HepG2 (cell line): ENCODE data around the gene TM4SF20. TPM values are rescaled to one million over a fixed set of nuclear protein-coding genes. Genes with fewer than 3 reads are reported as not detected.

ENCODE experiments used
- DMAP1 ChIP-seq: IDR thresholded peaks from 2 replicates; pipeline ENCODE4 v1.6.1; 2016
- JUNB ChIP-seq: sonication (generic); formaldehyde crosslinking; IDR thresholded peaks from 2 replicates; pipeline ENCODE4 v1.8.0; 2022; ENCODE audit warnings: missing genetic modification reagents, mild to moderate bottlenecking, borderline replicate concordance
- KDM4B ChIP-seq: sonication (generic); formaldehyde crosslinking; IDR thresholded peaks from 2 replicates; pipeline ENCODE4 v1.4.0; 2020; ENCODE audit warnings: missing genetic modification reagents
- NFYB ChIP-seq: sonication (generic); formaldehyde crosslinking; IDR thresholded peaks from 2 replicates; pipeline ENCODE4 v1.4.0; 2020; ENCODE audit warnings: missing genetic modification reagents
- PHF21A ChIP-seq: sonication (generic); formaldehyde crosslinking; IDR thresholded peaks from 2 replicates; pipeline ENCODE4 v1.5.0; 2020; ENCODE audit warnings: mild to moderate bottlenecking, missing genetic modification reagents
- PRPF4 ChIP-seq: fragments of 200-400 bp; formaldehyde crosslinking; IDR thresholded peaks from 2 replicates; pipeline ENCODE4 v1.6.1; 2016; ENCODE audit warnings: low read length, low read depth; ENCODE audit not compliant: poor library complexity, severe bottlenecking
- ZNF337 ChIP-seq: sonication (generic); formaldehyde crosslinking; IDR thresholded peaks from 2 replicates; pipeline ENCODE4 v1.5.1; 2020; ENCODE audit warnings: missing genetic modification reagents, low read depth, mild to moderate bottlenecking, borderline replicate concordance
- ZNF572 ChIP-seq: sonication (generic); formaldehyde crosslinking; IDR thresholded peaks from 2 replicates; pipeline ENCODE4 v1.5.1; 2020; ENCODE audit warnings: mild to moderate bottlenecking, missing genetic modification reagents
- ZNF713 ChIP-seq: sonication (generic); formaldehyde crosslinking; IDR thresholded peaks from 2 replicates; pipeline ENCODE4 v1.4.0; 2020; ENCODE audit warnings: mild to moderate bottlenecking, missing genetic modification reagents
- ZNF816 ChIP-seq: sonication (generic); formaldehyde crosslinking; IDR thresholded peaks from 2 replicates; pipeline ENCODE4 v1.8.0; 2022; ENCODE audit warnings: missing genetic modification reagents, mild to moderate bottlenecking, borderline replicate concordance
- polyA plus RNA-seq, 8 experiments: library from polyadenylated mRNA; depleted of rRNA in 3 of 8; stranded (reverse) in 7 of 8; unstranded in 1 of 8; fragments of >200 nt; fragmentation: Illumina TruSeq in 4 of 8; extraction: Trizol in 4 of 8; gene quantifications; 2 replicates each; pipeline versions ENCODE4 v1.2.1 to v1.2.3, GENCODE V29; 2011 to 2016; ENCODE audit warnings: low read depth in 4 of 8, missing spikeins in 1 of 8, mixed read lengths in 1 of 8; ENCODE audit not compliant: insufficient read depth in 1 of 8
- total RNA-seq, 5 experiments: library from RNA; depleted of rRNA; stranded (reverse); fragments of >200 nt; fragmentation: Illumina TruSeq; extraction: Trizol; gene quantifications; 2 replicates each; pipeline ENCODE4 v1.2.3, GENCODE V29; 2016; ENCODE audit warnings: low read depth in 1 of 5
- TF ChIP-seq, protein P1 (sequence below): sonication (generic); formaldehyde crosslinking; IDR thresholded peaks from 2 replicates; pipeline ENCODE4 v1.4.0; 2020; ENCODE audit warnings: missing genetic modification reagents
- TF ChIP-seq, protein P2 (sequence below): IDR thresholded peaks from 2 replicates; pipeline ENCODE4 v1.6.1; 2012; ENCODE audit warnings: low read length, improper control_type of control experiment
- TF ChIP-seq, protein P3 (sequence below): sonication (generic); formaldehyde crosslinking; IDR thresholded peaks from 2 replicates; pipeline ENCODE4 v1.8.1; 2023; ENCODE audit warnings: mild to moderate bottlenecking, missing genetic modification reagents
- TF ChIP-seq, protein P4 (sequence below): sonication (generic); formaldehyde crosslinking; IDR thresholded peaks from 2 replicates; pipeline ENCODE4 v1.5.0; 2020; ENCODE audit warnings: mild to moderate bottlenecking, missing genetic modification reagents, borderline replicate concordance
- TF ChIP-seq, protein P5 (sequence below): IDR thresholded peaks from 2 replicates; pipeline ENCODE4 v1.6.1; 2016; ENCODE audit warnings: control low read depth

Gene TM4SF20
- total and polyA plus RNA-seq, 2 of the 13 experiments (the other 11 are each of a cell fraction or from before 2014, with no cell fraction given): not detected

DNA sequence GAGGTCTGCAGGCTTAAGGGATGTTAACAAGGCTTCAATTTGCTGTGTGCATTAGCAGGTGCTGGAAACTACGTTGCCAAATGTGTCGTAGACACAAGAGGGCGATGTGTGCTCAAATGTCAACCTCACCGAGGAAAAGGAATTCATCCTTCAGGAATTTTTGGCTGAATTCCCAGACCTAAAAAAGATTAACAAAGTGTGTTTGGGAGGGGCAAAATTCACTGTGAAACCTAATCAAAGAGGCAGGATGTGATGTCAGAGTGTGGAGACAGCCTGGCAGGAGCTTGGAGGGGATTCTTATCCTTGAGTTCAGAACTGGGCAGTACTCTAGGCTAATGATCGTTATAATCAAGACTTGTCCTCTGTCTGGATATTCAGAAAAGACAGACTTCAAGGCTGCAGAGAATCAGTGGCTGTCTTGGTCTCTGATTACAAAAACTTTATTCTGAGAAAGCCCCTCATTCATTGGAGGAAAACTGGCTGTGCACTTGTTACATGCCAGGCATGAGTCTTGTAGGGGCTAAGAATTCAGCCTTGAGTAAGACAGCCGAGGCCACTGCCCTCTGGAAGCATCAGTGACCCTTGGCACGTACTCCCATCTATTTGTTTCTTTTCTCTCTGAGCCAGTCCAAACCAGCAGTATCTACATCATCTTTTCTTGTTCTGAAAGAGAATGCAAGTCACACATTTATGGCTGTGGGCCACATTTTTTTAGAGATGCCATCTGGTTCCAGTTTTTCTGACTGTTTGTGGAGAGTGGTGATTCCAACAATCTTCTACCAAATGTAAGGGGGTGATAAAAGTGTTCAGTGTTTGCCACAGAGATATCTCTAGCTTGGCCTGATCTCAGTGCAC lies 27.3 kb upstream of the TM4SF20 start (continued):
- TF ChIP-seq, protein P1, sequence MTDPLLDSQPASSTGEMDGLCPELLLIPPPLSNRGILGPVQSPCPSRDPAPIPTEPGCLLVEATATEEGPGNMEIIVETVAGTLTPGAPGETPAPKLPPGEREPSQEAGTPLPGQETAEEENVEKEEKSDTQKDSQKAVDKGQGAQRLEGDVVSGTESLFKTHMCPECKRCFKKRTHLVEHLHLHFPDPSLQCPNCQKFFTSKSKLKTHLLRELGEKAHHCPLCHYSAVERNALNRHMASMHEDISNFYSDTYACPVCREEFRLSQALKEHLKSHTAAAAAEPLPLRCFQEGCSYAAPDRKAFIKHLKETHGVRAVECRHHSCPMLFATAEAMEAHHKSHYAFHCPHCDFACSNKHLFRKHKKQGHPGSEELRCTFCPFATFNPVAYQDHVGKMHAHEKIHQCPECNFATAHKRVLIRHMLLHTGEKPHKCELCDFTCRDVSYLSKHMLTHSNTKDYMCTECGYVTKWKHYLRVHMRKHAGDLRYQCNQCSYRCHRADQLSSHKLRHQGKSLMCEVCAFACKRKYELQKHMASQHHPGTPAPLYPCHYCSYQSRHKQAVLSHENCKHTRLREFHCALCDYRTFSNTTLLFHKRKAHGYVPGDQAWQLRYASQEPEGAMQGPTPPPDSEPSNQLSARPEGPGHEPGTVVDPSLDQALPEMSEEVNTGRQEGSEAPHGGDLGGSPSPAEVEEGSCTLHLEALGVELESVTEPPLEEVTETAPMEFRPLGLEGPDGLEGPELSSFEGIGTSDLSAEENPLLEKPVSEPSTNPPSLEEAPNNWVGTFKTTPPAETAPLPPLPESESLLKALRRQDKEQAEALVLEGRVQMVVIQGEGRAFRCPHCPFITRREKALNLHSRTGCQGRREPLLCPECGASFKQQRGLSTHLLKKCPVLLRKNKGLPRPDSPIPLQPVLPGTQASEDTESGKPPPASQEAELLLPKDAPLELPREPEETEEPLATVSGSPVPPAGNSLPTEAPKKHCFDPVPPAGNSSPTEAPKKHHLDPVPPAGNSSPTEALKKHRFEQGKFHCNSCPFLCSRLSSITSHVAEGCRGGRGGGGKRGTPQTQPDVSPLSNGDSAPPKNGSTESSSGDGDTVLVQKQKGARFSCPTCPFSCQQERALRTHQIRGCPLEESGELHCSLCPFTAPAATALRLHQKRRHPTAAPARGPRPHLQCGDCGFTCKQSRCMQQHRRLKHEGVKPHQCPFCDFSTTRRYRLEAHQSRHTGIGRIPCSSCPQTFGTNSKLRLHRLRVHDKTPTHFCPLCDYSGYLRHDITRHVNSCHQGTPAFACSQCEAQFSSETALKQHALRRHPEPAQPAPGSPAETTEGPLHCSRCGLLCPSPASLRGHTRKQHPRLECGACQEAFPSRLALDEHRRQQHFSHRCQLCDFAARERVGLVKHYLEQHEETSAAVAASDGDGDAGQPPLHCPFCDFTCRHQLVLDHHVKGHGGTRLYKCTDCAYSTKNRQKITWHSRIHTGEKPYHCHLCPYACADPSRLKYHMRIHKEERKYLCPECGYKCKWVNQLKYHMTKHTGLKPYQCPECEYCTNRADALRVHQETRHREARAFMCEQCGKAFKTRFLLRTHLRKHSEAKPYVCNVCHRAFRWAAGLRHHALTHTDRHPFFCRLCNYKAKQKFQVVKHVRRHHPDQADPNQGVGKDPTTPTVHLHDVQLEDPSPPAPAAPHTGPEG: no peak
- TF ChIP-seq, protein P2, sequence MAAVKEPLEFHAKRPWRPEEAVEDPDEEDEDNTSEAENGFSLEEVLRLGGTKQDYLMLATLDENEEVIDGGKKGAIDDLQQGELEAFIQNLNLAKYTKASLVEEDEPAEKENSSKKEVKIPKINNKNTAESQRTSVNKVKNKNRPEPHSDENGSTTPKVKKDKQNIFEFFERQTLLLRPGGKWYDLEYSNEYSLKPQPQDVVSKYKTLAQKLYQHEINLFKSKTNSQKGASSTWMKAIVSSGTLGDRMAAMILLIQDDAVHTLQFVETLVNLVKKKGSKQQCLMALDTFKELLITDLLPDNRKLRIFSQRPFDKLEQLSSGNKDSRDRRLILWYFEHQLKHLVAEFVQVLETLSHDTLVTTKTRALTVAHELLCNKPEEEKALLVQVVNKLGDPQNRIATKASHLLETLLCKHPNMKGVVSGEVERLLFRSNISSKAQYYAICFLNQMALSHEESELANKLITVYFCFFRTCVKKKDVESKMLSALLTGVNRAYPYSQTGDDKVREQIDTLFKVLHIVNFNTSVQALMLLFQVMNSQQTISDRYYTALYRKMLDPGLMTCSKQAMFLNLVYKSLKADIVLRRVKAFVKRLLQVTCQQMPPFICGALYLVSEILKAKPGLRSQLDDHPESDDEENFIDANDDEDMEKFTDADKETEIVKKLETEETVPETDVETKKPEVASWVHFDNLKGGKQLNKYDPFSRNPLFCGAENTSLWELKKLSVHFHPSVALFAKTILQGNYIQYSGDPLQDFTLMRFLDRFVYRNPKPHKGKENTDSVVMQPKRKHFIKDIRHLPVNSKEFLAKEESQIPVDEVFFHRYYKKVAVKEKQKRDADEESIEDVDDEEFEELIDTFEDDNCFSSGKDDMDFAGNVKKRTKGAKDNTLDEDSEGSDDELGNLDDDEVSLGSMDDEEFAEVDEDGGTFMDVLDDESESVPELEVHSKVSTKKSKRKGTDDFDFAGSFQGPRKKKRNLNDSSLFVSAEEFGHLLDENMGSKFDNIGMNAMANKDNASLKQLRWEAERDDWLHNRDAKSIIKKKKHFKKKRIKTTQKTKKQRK: no peak
- TF ChIP-seq ZNF337 (CRISPR knock-in tag) (no peak), ZNF572 (CRISPR knock-in tag) (no peak), KDM4B (CRISPR knock-in tag) (peak; percentile 81; the same call in 1 of the 2 replicates), PHF21A (CRISPR knock-in tag) (peak; percentile 68; the same call in 1 of the 2 replicates), JUNB (CRISPR knock-in tag) (no peak), DMAP1 (CRISPR knock-in tag) (peak; percentile 64), ZNF713 (no peak), ZNF816 (no peak; the same call in 1 of the 2 replicates), PRPF4 (no peak), NFYB (CRISPR knock-in tag) (no peak)
- TF ChIP-seq, protein P3, sequence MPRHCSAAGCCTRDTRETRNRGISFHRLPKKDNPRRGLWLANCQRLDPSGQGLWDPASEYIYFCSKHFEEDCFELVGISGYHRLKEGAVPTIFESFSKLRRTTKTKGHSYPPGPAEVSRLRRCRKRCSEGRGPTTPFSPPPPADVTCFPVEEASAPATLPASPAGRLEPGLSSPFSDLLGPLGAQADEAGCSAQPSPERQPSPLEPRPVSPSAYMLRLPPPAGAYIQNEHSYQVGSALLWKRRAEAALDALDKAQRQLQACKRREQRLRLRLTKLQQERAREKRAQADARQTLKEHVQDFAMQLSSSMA (CRISPR knock-in tag): 0 out of 2 replicates have a peak, but pooled peaks have one; percentile 43
- TF ChIP-seq, protein P4, sequence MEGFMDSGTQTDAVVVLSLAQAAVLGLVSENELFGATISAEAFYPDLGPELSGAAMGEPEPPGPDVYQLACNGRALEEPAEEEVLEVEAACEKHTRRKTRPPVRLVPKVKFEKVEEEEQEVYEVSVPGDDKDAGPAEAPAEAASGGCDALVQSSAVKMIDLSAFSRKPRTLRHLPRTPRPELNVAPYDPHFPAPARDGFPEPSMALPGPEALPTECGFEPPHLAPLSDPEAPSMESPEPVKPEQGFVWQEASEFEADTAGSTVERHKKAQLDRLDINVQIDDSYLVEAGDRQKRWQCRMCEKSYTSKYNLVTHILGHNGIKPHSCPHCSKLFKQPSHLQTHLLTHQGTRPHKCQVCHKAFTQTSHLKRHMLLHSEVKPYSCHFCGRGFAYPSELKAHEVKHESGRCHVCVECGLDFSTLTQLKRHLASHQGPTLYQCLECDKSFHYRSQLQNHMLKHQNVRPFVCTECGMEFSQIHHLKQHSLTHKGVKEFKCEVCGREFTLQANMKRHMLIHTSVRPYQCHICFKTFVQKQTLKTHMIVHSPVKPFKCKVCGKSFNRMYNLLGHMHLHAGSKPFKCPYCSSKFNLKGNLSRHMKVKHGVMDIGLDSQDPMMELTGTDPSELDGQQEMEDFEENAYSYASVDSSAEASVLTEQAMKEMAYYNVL: peak; percentile 73; the same call in 1 of the 2 replicates
- TF ChIP-seq, protein P5, sequence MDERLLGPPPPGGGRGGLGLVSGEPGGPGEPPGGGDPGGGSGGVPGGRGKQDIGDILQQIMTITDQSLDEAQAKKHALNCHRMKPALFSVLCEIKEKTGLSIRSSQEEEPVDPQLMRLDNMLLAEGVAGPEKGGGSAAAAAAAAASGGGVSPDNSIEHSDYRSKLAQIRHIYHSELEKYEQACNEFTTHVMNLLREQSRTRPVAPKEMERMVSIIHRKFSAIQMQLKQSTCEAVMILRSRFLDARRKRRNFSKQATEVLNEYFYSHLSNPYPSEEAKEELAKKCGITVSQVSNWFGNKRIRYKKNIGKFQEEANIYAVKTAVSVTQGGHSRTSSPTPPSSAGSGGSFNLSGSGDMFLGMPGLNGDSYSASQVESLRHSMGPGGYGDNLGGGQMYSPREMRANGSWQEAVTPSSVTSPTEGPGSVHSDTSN (CRISPR knock-in tag): no peak
